ENCODE results near the gene VAV1.

Gene VAV1

GRCh38 chr19:6772028-6772865, at the start of gene VAV1:
TSS of gene VAV1 (plus strand) at chr19:6772708. CDS start at chr19:6772808, 100 bp downstream.
- Histone ChIP-seq H3K9me3 (ENCODE audit: control insufficient read depth in 2 of 2, low read length in 2 of 2) (no peaks in the 10 kb centered on the region), H3K9ac (ENCODE audit: low read depth in 1 of 2, low read length in 2 of 2) (peak within 1 kb of the TSS; percentile 77 to 78), H3K4me1 (ENCODE audit: control insufficient read depth in 2 of 2, insufficient read depth in 2 of 2, low read length in 2 of 2) (peaks cover 12 to 17% of the 10 kb centered on the region in 2 donors), H3K27me3 (ENCODE audit: control insufficient read depth in 2 of 2, insufficient read depth in 2 of 2, low read length in 2 of 2) (no peaks in the 10 kb centered on the region), H3K36me3 (ENCODE audit: control insufficient read depth in 2 of 2, insufficient read depth in 2 of 2, low read length in 2 of 2) (no peaks in the 10 kb centered on the region), H3K27ac (ENCODE audit: low read depth in 2 of 2, low read length in 2 of 2) (peak within 1 kb of the TSS; percentile 47 to 75), H3K4me3 (ENCODE audit: low read length in 2 of 2) (peak within 1 kb of the TSS; percentile 80)

GRCh38 chr19:6723108-6723618, 49.3 kb upstream of the VAV1 start:
- Histone ChIP-seq H3K36me3 (ENCODE audit: control insufficient read depth in 2 of 2, insufficient read depth in 2 of 2, low read length in 2 of 2) (no peaks in the 10 kb centered on the region), H3K9me3 (ENCODE audit: control insufficient read depth in 2 of 2, low read length in 2 of 2) (no peaks in the 10 kb centered on the region), H3K4me3 (ENCODE audit: low read length in 2 of 2) (no peak overlapping the region), H3K9ac (ENCODE audit: low read depth in 1 of 2, low read length in 2 of 2) (no peak overlapping the region), H3K4me1 (ENCODE audit: control insufficient read depth in 2 of 2, insufficient read depth in 2 of 2, low read length in 2 of 2) (no peaks in the 10 kb centered on the region), H3K27me3 (ENCODE audit: control insufficient read depth in 2 of 2, insufficient read depth in 2 of 2, low read length in 2 of 2) (no peaks in the 10 kb centered on the region), H3K27ac (ENCODE audit: low read depth in 2 of 2, low read length in 2 of 2) (no peak overlapping the region)

GRCh38 chr19:6723738-6724137, 48.8 kb upstream of the VAV1 start:
- Histone ChIP-seq H3K4me3 (ENCODE audit: low read length in 2 of 2) (no peak overlapping the region), H3K4me1 (ENCODE audit: control insufficient read depth in 2 of 2, insufficient read depth in 2 of 2, low read length in 2 of 2) (no peaks in the 10 kb centered on the region), H3K9me3 (ENCODE audit: control insufficient read depth in 2 of 2, low read length in 2 of 2) (no peaks in the 10 kb centered on the region), H3K27me3 (ENCODE audit: control insufficient read depth in 2 of 2, insufficient read depth in 2 of 2, low read length in 2 of 2) (no peaks in the 10 kb centered on the region), H3K36me3 (ENCODE audit: control insufficient read depth in 2 of 2, insufficient read depth in 2 of 2, low read length in 2 of 2) (no peaks in the 10 kb centered on the region), H3K27ac (ENCODE audit: low read depth in 2 of 2, low read length in 2 of 2) (no peak overlapping the region), H3K9ac (ENCODE audit: low read depth in 1 of 2, low read length in 2 of 2) (no peak overlapping the region)

DNA sequence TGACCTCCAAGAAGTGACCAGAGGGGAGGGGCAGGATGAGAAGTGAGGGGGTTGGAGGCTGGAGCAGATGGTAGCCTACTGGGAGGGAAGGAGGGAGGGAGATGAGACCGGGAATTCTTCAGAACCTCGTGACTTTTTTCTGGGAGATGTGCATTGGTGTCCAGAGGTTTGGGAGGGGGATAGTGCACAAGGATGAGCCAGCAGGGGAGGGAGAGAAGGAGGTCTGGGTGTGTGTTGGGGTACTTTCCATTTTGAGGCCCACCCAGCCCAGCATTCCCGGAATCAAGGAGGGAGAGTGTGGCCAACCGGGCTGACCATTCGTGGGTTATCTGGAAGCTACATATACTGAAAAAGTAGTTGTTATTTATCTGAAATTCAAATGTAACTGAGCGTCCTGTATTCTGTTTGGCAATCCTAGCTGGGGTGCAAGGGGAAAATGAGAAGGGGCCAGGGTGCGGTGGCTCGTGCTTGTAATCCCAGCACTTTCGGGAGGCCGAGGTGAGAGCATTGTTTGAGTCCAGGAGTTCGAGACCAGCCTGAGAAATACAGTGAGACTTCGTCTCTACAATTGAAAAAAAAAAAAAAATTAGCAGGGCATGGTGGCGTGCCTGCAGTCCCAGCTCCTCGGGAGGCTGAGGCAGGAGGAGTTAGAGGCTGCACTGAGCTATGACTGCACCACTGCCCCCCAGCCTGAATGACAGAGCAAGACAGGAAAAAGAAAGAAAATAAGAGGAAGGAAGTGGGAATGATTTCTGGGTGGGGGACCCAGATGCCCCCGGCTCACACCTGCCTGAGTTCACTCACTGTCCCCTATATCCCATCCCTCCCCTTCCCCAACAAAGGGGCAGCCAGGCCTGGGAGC, 47.6 kb upstream of the VAV1 start:
- Histone ChIP-seq H3K4me1 (ENCODE audit: control insufficient read depth in 2 of 2, insufficient read depth in 2 of 2, low read length in 2 of 2) (peaks cover under 1 to 2% of the 10 kb centered on the region in 2 donors), H3K27ac (ENCODE audit: low read depth in 2 of 2, low read length in 2 of 2) (peak overlapping the region in 1 of 2 donors; percentile 9), H3K36me3 (ENCODE audit: control insufficient read depth in 2 of 2, insufficient read depth in 2 of 2, low read length in 2 of 2) (no peaks in the 10 kb centered on the region), H3K27me3 (ENCODE audit: control insufficient read depth in 2 of 2, insufficient read depth in 2 of 2, low read length in 2 of 2) (no peaks in the 10 kb centered on the region), H3K9ac (ENCODE audit: low read depth in 1 of 2, low read length in 2 of 2) (no peak overlapping the region), H3K9me3 (ENCODE audit: control insufficient read depth in 2 of 2, low read length in 2 of 2) (no peaks in the 10 kb centered on the region), H3K4me3 (ENCODE audit: low read length in 2 of 2) (no peak overlapping the region)

DNA sequence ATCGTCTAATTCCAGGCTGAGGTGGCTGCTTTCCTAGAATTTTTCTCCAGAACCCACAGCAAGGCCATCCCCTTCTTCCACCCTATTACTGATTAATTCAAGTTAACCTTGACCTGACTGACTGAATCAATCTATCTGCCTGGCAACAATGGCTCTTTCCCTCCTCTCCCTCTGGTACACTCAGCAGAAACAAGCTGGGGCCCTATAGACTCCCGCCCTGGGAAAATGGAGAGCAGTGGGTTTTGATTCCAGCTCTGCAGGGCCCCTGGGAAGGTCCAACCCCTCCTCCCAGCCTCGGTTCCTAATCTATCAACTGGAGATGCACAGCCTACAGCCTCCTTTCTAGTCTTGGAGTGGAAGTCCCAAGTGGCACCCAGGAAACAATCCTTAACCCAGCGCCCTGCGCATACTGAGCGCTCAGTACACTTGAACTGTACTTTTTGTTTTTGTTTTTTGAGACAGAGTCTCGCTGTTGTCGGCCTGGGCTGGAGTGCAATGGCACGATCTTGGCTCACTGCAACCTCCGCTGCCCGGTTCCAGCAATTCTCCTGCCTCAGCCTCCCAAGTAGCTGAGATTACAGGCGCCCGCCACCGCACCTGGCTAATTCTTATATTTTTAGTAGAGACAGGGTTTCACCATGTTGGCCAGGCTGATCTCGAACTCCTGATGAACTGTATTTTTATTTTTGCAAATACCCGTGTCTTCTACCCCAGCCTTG, 46.8 kb upstream of the VAV1 start:
- Histone ChIP-seq H3K36me3 (ENCODE audit: control insufficient read depth in 2 of 2, insufficient read depth in 2 of 2, low read length in 2 of 2) (no peaks in the 10 kb centered on the region), H3K27ac (ENCODE audit: low read depth in 2 of 2, low read length in 2 of 2) (peak overlapping the region in 1 of 2 donors; percentile 9), H3K9ac (ENCODE audit: low read depth in 1 of 2, low read length in 2 of 2) (no peak overlapping the region), H3K4me3 (ENCODE audit: low read length in 2 of 2) (no peak overlapping the region), H3K27me3 (ENCODE audit: control insufficient read depth in 2 of 2, insufficient read depth in 2 of 2, low read length in 2 of 2) (no peaks in the 10 kb centered on the region), H3K9me3 (ENCODE audit: control insufficient read depth in 2 of 2, low read length in 2 of 2) (no peaks in the 10 kb centered on the region), H3K4me1 (ENCODE audit: control insufficient read depth in 2 of 2, insufficient read depth in 2 of 2, low read length in 2 of 2) (peaks cover 4% of the 10 kb centered on the region in 2 donors)

DNA sequence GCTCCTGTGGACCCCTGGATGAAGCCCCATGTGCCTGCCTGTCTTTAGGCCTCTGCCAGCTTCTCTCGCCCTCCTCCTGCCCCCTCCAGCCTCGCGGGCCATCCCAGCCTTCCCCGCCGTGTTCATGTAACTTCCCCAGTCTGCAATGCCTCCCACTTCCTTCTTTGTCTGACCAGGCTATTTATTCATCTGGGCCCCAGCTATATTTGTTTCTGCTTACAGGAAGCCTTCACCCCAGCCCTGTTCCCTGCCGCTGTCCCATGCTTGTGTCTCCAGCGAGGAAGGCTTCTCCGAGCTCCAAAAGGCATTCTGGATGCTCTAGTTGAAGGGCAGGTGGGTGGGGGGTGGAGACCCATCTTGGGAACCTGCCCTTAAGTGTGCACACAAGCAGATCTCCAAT, 44.2 kb upstream of the VAV1 start:
- peaks cover 4% of the 10 kb centered on the region in 2 donors for H3K4me1 ChIP-seq (ENCODE audit: control insufficient read depth in 2 of 2, insufficient read depth in 2 of 2, low read length in 2 of 2)
- H3K9ac ChIP-seq (ENCODE audit: low read depth in 1 of 2, low read length in 2 of 2), result no peak overlapping the region
- H3K36me3 ChIP-seq (ENCODE audit: control insufficient read depth in 2 of 2, insufficient read depth in 2 of 2, low read length in 2 of 2), result peaks cover 3 to 11% of the 10 kb centered on the region in 2 donors
- H3K27me3 ChIP-seq (ENCODE audit: control insufficient read depth in 2 of 2, insufficient read depth in 2 of 2, low read length in 2 of 2), result no peaks in the 10 kb centered on the region
- H3K4me3 ChIP-seq (ENCODE audit: low read length in 2 of 2), result no peak overlapping the region
- H3K9me3 ChIP-seq (ENCODE audit: control insufficient read depth in 2 of 2, low read length in 2 of 2), result no peaks in the 10 kb centered on the region
- H3K27ac ChIP-seq (ENCODE audit: low read depth in 2 of 2, low read length in 2 of 2), result peak overlapping the region in 1 of 2 donors; percentile 32

DNA sequence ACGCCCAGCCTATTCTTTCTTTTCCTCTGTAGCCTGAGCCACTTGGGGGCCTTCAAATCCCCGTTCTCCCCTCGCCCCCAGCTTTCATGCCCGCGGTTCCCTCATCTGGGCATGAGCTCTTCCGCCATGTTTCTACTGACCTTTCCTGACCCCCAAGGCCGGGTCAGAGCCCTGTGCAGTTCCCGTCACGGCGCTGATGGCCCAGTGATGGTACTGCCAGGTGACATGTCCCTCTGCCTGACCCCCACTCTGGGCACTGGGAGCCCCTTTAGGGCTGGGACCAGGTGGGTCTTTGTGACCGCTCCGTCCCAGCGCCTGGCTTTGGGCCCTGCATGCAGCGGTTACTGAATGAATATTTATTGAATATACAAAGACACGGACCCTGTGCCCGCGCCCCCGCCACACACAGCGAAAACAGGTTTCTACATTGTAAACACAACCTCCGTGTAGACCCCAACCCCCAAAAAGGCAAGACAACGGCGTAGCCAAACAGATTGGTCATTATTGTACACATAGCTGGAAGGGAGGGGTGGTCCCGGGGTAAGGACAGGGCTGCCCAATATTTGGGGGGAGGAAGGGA, 42.8 kb upstream of the VAV1 start:
- Histone ChIP-seq H3K27me3 (ENCODE audit: control insufficient read depth in 2 of 2, insufficient read depth in 2 of 2, low read length in 2 of 2) (no peaks in the 10 kb centered on the region), H3K9ac (ENCODE audit: low read depth in 1 of 2, low read length in 2 of 2) (peak overlapping the region; percentile 32 to 47), H3K4me1 (ENCODE audit: control insufficient read depth in 2 of 2, insufficient read depth in 2 of 2, low read length in 2 of 2) (peaks cover 4% of the 10 kb centered on the region in 2 donors), H3K9me3 (ENCODE audit: control insufficient read depth in 2 of 2, low read length in 2 of 2) (no peaks in the 10 kb centered on the region), H3K36me3 (ENCODE audit: control insufficient read depth in 2 of 2, insufficient read depth in 2 of 2, low read length in 2 of 2) (peaks cover 3 to 11% of the 10 kb centered on the region in 2 donors), H3K27ac (ENCODE audit: low read depth in 2 of 2, low read length in 2 of 2) (peak overlapping the region; percentile 68), H3K4me3 (ENCODE audit: low read length in 2 of 2) (peak overlapping the region; percentile 59 to 64)

GRCh38 chr19:6730153-6730804, 42.2 kb upstream of the VAV1 start:
- peak overlapping the region; percentile 32 to 47 for H3K9ac ChIP-seq (ENCODE audit: low read depth in 1 of 2, low read length in 2 of 2)
- H3K27ac ChIP-seq (ENCODE audit: low read depth in 2 of 2, low read length in 2 of 2), result peak overlapping the region; percentile 68

More at GRCh38 chr19:6730153-6730804, 42.2 kb upstream of the VAV1 start:
- Histone ChIP-seq H3K4me1 (ENCODE audit: control insufficient read depth in 2 of 2, insufficient read depth in 2 of 2, low read length in 2 of 2) (peaks cover 4% of the 10 kb centered on the region in 2 donors), H3K27me3 (ENCODE audit: control insufficient read depth in 2 of 2, insufficient read depth in 2 of 2, low read length in 2 of 2) (no peaks in the 10 kb centered on the region), H3K9me3 (ENCODE audit: control insufficient read depth in 2 of 2, low read length in 2 of 2) (no peaks in the 10 kb centered on the region), H3K4me3 (ENCODE audit: low read length in 2 of 2) (peak overlapping the region; percentile 59 to 64), H3K36me3 (ENCODE audit: control insufficient read depth in 2 of 2, insufficient read depth in 2 of 2, low read length in 2 of 2) (peaks cover 3 to 11% of the 10 kb centered on the region in 2 donors)

Data from mucosa of rectum (tissue), 2 donors.